K562 (cell line): ENCODE data around the gene AANAT. TPM values are rescaled to one million over a fixed set of nuclear protein-coding genes. Genes with fewer than 3 reads are reported as not detected.

ENCODE experiments used
- BRD4 ChIP-seq: fragments of 200-600 bp; sonication (generic); IDR thresholded peaks from 2 replicates; pipeline ENCODE4 v1.6.1; 2017; ENCODE audit warnings: inconsistent platforms
- PCBP2 ChIP-seq: fragments of 200-400 bp; formaldehyde crosslinking; IDR thresholded peaks from 2 replicates; pipeline ENCODE4 v1.6.1; 2018; ENCODE audit warnings: low read length, low read depth, mild to moderate bottlenecking, moderate library complexity; ENCODE audit not compliant: poor library complexity, severe bottlenecking
- SPI1 ChIP-seq: IDR thresholded peaks from 2 replicates; pipeline ENCODE4 v1.6.1; 2011; ENCODE audit warnings: low read depth, low read length, control low read depth, borderline replicate concordance
- SREBF2 ChIP-seq: sonication (generic); formaldehyde crosslinking; IDR thresholded peaks from 2 replicates; pipeline ENCODE4 v1.4.0; 2020; ENCODE audit warnings: mild to moderate bottlenecking, missing genetic modification reagents
- THAP12 ChIP-seq: fragments of 250-450 bp; sonication (Bioruptor Pico); IDR thresholded peaks from 2 replicates; pipeline ENCODE4 v1.9.0; 2021; ENCODE audit warnings: mild to moderate bottlenecking, inconsistent platforms
- ZBTB33 ChIP-seq: sonication (generic); formaldehyde crosslinking; IDR thresholded peaks from 2 replicates; pipeline ENCODE4 v1.8.1; 2023; ENCODE audit warnings: mild to moderate bottlenecking, missing genetic modification reagents
- polyA plus RNA-seq, 8 experiments: library from polyadenylated mRNA; depleted of rRNA in 4 of 8; stranded (reverse) in 5 of 8; unstranded in 3 of 8; fragments of >200 nt; fragmentation: Nextera tagmentation in 2 of 8; fragmentation: Illumina TruSeq in 1 of 8; extraction: Ambion mirVana in 2 of 8; extraction: Trizol in 1 of 8; gene quantifications; 2 replicates each; pipeline versions ENCODE4 v1.2.1 to v1.2.3, GENCODE V29; 2011 to 2014; ENCODE audit warnings: inconsistent platforms in 1 of 8, missing spikeins in 1 of 8
- total RNA-seq, 7 experiments: library from RNA; depleted of rRNA in 6 of 7; stranded (reverse); fragments of >200 nt in 6 of 7; fragmentation: Illumina TruSeq in 2 of 7; extraction: Trizol in 2 of 7; gene quantifications; 2 replicates each; pipeline versions ENCODE4 v1.2.1 to v1.2.3, GENCODE V29; 2011 to 2021; ENCODE audit warnings: low replicate concordance in 1 of 7

Gene AANAT
- total and polyA plus RNA-seq, 9 of the 15 experiments (the other 6 are each of a cell fraction or from before 2014, with no cell fraction given): not detected

- TF ChIP-seq ZBTB33: no peak
- TF ChIP-seq PCBP2: no peak
- no peak for TF ChIP-seq SPI1
- TF ChIP-seq SREBF2 (CRISPR knock-in tag): no peak
- no peak for TF ChIP-seq BRD4
- no peak for TF ChIP-seq THAP12
Measured at GRCh38 chr17:76435751-76436150, 31.7 kb upstream of the AANAT start (continued).
